GF-D8 (cell line): ENCODE results near the gene MB21D2.
"Not testable (repeated sequence)": the region's sequence is repeated elsewhere in the genome, so short reads cannot be mapped to it uniquely, and the experiment has no call there.

Source experiments
- DNase-seq: peaks from one replicate; lab custom pipeline; 2025; lab: John Stamatoyannopoulos, UW

The MB21D2 gene

DNA sequence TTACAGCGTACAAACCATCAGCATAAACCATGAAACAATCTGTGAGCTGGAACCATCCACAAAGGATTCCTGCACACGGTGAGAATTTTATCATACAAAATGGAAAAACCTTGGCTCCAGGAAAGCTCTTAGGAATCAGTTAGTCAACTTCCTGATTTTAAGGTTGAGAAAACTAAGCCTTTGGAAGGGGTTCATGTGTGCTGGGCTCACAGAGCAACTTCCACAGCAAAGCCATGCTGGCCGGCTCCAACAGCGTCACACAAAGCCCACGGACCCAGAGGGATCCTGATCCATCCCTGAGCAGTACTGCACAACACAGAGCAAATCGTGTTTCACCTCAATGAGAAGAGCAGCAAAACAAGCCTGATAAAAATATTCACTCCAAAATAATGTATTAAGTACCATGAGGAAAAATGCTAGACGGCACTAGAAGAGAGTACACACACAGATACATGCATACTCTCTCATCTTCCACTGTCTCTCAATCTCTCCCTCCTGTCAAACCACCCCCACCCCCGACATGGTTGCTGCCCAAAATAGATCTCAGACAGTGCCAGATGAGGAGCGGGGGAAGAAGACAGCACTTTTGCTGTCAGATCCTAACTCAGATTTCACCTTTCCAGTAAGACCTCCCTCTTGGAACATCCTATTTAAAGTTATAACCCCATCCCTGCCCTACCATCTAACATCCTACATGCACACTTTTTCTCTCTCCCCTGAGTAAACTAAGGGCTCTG is 58.6 kb downstream of the MB21D2 start:
- DNase-seq, result no peak

GRCh38 chr3:192857260-192857661 is 60.4 kb downstream of the MB21D2 start:
- no peak for DNase-seq

GRCh38 chr3:192855434-192855833 is 62.2 kb downstream of the MB21D2 start:
- no peak for DNase-seq

DNA sequence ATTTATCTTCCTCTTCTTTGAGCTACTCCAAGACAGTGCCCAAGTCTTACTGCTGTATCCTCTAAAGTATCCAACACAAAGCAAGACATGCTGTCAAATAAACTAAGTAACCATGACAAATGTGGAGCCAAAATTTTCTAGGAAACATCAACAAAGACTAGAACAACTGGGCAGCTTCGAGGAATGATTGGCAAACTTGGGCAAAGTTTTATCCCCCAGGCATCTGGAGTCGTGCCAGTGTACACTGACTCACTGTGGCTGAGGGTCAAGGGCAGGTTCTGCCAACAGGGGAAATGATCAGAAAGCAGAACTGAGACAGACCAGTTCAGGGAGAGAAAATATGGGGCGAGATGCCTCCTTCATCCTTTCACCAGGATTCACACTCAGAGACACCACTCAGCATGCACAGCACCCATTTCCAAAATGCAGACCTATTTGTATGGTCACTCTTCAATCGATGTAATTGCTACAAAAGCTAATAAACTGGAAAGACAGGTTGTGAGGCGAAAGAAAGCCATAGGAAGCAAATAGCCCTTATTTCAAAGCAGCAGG is 65.8 kb downstream of the MB21D2 start:
- DNase-seq, result no peak

DNA sequence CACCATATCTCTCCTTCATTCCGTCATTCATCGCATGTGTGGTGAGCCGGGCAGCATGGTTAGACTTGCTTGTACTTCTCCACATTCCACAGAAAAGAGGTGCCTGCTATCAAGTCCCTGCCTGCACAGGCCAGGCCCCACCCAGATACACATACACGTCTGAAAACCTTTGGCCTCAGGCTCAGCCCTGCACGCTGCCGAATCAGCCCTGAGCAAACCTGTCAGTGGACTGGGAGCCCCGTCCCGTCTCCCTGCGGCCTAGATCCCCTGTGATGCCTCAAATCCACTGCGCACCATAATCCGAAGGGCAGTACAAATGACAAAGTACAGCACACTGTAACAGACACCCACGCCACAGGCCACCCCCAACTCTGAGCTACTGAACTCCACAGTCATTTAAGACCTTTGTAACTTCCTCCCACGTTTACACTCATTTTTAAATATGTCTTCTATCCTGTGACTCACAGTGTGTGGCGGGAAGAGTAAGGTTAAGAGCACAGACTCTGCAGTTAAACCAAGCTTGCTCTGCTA is 67.1 kb downstream of the MB21D2 start:
- DNase-seq, result no peak

DNA sequence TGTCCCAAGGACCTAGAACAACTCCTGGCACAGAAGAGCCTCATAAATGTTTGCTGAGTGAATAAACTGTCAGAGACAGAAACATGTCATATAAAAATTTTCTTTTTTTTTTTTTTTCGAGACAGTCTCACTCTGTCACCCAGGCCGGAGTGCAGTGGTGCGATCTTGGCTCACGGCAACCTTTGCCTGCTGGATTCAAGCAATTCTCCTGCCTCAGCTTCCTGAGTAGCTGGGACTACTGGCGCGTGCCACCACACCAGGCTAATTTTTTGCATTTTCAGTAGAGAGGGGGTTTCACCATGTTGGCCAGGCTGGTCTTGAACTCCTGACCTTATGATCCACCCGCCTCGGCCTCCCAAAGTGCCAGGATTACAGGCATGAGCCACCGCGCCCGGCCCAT is 67.8 kb downstream of the MB21D2 start:
- not testable (repeated sequence) for DNase-seq

- no peak for DNase-seq
Measured at GRCh38 chr3:192848371-192849233, 69.1 kb downstream of the MB21D2 start.

GRCh38 chr3:192847941-192848340 is 69.7 kb downstream of the MB21D2 start:
- no peak for DNase-seq

DNA sequence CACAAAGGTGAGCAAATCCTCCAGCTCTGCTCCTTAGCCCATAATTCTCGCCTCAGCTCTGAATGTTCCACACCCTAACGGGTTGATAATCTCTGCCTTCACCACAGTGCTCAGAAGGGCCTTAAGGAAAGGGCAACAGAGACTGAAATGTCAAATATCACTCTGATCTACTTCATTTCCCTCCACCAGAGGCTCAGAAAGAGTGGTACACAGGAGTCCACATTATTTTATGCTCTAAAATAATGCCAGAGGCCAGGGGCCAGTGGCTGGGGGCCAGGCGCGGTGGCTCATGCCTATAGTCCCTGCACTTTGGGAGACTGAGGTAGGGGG is 72.2 kb downstream of the MB21D2 start:
- no peak for DNase-seq

- DNase-seq, result no peak
Measured at GRCh38 chr3:192844836-192845525, 72.7 kb downstream of the MB21D2 start.

- DNase-seq, result no peak
Measured at GRCh38 chr3:192844486-192844765, 73.2 kb downstream of the MB21D2 start.

GRCh38 chr3:192843723-192844485 is 73.8 kb downstream of the MB21D2 start:
- no peak for DNase-seq

DNA sequence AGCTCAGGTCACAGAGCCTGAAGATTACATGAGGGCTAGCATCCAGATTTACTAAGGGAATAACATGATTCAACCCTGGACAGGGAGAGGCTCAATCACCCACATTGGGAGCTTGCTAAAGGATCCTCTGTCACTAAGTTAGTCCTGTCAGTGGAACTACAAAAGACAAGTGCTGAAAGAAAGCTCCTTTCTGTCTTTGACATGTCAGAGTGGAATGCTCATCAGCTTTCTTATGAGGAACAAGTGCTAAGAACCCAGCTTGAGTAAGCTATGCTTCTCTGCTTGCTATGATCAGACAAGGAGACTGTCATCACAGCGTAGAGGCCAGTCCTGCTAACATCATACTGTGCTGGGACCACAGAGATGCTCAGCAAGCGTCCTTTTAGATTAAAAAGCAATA is 74.5 kb downstream of the MB21D2 start:
- no peak for DNase-seq

DNA sequence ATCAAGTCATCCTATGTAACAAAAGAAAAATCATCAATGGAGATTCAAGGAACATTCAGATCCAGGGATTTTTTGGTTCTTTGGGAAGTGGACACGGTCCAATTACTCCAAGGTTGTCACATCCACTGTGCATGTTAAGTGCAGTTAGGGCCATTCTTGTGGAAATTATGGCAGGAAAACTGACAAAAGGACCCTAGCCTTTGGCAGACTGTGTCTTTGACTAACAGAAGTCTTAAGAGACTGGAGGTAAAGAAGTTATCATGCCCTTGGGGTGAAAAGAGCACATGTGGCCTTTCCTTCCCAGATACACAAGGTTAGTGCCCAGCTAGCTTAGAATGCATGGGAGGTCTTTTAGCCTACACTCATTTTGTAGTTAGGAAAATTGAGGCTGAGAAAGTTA is 74.9 kb downstream of the MB21D2 start:
- DNase-seq, result no peak

GRCh38 chr3:192842138-192842537 is 75.5 kb downstream of the MB21D2 start:
- no peak for DNase-seq

DNA sequence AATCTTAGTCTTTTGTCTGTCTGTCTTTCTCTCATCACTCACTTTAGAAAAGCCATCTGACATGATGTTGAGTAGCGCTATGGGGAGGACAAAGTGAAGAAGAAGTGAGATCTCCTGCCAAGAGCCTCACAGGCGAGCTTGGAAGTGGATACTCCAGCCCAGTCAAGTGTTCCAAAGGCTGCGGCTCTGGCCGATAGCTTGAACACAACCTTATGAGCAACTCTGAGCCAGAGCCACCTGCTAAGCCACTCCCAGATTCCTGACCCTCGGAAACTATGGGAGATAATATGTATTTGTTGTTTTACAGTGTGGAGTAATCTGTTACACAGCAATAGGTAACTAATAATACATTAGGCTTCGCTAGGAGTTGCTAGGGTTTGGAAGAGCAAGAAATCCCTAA is 76.2 kb downstream of the MB21D2 start:
- DNase-seq, result no peak

DNA sequence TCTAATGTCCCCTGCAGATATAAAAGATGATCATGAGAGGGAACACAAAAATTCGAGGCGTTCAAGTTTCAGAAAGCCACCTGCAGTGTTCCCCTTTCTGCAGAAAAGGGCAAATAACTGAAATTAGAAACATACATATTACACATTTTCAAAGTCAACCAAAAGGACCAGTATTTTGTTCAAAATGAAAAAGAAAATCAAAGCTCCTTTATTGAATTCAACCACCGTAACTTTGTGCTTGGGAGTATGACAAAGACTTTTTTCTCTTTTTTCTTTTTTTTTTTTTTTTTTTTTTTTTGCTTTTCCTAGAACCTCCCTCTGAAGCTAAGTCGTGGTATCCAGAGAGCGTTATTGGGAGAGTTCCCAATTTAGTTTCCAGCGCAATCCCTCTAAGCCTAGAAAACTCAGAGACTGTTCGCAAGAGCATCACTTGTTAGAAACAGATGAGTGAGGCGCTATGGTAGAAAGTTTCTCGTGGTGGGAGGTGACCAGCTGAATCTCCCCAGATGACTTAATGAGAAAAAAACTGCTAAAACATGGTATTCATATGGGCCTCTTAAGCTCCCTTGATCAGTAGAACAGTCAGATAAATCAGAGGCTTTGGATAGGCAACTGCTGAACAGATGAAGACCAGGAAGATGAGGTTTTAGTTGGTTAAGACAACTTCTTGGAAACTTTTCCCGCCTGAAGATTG is 77.4 kb downstream of the MB21D2 start:
- no peak for DNase-seq

DNA sequence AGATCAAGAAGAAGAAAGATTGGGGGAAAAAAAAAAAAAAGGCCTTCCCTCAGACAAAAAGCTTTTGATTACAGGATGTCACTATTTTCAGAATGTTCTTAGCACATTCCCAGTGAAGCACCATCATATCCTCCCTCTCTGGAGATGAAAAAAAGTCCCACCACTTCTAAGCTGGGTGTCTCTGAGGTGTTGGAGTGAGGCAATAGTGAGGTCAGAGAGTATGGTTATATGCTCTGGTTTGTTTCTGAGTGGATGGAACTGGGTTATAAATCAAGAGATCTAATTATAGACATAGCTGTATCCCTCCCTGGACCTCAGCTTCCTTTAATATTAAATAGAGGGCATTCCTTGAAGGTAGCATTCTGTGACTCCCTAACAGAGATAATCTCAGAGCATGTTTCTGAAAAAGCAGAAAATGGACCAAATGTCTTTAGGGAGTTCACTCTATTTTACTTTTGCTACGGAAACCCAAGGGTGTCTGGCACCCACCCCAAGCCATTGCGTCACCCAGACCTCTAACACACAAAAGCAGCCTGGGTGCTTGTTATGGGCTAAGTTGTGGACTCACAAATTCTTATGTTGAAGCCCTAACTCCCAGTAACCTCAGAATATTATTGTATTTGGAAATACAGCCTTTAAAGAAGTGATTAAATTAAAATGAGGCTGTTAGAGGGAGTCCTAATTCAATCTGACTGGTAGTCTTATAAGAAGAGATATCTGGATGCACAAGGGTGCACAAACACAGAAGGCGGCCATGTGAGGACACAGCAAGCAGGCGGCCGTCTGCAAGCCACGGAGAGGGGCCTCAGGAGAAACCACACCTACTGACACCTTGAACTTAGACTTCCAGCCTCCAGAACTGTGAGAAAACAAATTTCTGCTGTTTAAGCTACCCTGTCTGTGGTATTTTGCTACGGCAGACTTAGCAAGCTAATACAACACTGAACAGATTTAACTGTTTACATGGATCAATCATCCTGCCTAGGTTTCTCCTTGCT is 81.5 kb downstream of the MB21D2 start:
- DNase-seq, result no peak

- no peak for DNase-seq
Measured at GRCh38 chr3:192834428-192834827, 83.2 kb downstream of the MB21D2 start.
